HG03066 (cell line): ENCODE results near the gene ODAD4.

Experiments
- ATAC-seq: cut with Tn5 transposase; IDR thresholded peaks from one replicate; pipeline ENCODE4 v1.9.1; 2021; ENCODE audit warnings: low read depth; ENCODE audit not compliant: unreplicated experiment

The ODAD4 gene, protein sequence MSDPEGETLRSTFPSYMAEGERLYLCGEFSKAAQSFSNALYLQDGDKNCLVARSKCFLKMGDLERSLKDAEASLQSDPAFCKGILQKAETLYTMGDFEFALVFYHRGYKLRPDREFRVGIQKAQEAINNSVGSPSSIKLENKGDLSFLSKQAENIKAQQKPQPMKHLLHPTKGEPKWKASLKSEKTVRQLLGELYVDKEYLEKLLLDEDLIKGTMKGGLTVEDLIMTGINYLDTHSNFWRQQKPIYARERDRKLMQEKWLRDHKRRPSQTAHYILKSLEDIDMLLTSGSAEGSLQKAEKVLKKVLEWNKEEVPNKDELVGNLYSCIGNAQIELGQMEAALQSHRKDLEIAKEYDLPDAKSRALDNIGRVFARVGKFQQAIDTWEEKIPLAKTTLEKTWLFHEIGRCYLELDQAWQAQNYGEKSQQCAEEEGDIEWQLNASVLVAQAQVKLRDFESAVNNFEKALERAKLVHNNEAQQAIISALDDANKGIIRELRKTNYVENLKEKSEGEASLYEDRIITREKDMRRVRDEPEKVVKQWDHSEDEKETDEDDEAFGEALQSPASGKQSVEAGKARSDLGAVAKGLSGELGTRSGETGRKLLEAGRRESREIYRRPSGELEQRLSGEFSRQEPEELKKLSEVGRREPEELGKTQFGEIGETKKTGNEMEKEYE

GRCh38 chr17:41930009-41930832, at the start of gene ODAD4:
TSS of gene ODAD4 (plus strand) at chr17:41930617. CDS start at chr17:41930724, 107 bp downstream.
- ATAC-seq, result peak; percentile 97

- no peak for ATAC-seq
These were observed 47.7 kb upstream of the ODAD4 start for GRCh38 chr17:41882756-41883155.

GRCh38 chr17:41885733-41886132, 44.7 kb upstream of the ODAD4 start:
- no peak for ATAC-seq

DNA sequence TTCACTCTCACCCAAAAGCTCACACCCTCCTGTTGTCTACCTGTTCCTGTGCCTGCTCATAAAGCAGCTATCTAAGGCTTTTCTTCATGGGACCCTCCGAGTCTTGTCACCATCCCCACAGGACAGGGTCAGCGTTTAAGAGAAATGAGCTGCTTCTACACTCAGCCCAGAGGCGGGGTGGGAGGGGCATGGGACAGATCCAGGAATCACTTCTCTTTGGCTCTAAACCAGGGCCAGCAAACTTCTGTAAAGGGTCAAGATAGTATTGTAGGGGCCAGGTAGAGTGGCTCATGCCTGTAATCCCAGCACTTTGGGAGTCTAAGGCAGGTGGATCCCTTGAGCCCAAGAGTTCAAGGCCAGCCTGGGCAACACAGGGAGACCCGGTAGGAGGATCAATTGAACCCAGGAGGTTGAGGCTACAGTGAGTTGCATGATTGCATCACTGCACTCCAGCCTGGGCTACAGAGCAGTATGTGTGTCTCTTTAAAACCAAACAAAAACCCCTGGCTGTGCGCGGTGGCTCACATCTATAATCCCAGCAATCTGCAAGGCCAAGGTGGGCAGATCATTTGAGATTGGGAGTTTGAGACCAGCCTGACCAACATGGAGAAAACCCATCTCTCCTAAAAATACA, 42.0 kb upstream of the ODAD4 start:
- no peak for ATAC-seq

GRCh38 chr17:41891135-41892020, 39.0 kb upstream of the ODAD4 start:
- ATAC-seq, result no peak

- ATAC-seq, result no peak
These were observed 38.4 kb upstream of the ODAD4 start for GRCh38 chr17:41892021-41892376.

DNA sequence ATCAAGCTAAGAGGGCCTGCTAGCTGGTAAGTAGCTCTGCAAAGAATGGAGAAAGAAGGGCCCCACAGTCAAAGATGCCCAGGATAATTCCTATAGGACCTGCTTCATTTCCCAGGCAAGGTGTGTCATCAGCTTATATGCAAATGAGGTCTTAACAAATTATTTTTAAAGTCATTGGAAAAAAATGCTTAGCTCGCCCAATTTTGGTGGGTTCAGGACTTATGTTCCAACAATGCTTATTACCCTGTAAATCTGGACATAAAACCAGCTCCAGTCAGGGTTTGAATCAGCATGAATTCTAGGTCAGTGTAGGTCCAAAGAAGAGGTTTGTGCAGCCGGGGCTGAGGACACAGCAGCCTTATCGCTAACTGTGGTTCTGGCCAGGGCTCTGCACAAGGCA, 37.0 kb upstream of the ODAD4 start:
- ATAC-seq, result no peak

DNA sequence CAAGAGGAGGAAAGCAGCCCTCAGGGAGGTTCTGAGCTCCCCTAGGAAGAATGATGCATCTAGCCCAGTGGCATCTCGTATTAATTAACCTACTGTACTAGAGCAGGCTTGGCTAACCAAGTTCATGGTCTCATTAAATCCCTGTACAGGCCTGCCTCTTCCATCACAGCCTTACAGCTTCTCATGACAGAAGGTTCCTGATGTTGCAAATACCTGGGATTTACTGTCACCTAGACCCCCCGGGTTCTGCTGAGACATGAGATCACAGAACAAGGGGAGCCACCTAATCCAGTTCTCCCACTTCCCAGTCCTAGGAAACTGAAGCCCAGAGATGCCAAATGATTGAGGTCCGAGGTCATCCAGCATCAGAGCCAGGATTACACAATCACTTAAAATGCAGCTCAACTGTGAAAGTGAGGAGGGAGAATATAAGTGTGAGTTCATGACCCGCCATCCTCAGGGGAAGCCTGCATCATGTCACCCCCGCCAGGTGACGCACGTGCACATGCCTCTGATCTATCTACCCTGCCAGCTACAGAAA, 35.6 kb upstream of the ODAD4 start:
- no peak for ATAC-seq

DNA sequence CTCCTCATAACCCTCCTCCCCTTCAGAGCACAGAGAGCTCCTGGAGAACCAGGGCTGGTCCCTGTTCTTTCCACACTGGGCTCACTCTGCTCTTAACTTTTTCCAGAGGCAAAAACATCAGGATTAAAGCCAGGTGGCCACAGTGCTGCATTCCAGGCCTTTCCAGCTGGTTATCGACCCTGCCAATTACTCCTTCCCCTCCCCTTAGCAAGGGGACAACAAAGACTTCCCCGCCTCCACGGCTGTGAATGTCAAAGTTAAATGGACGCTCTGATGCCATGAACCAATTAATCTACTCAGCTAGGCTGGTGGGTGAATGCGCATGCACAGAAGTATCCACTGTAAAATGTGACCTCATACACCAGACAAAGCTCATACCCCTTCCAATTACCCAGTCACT, 34.8 kb upstream of the ODAD4 start:
- ATAC-seq, result no peak

- ATAC-seq, result no peak
These were observed 33.7 kb upstream of the ODAD4 start for GRCh38 chr17:41896726-41897125.

GRCh38 chr17:41901646-41902045, 28.8 kb upstream of the ODAD4 start:
- no peak for ATAC-seq

DNA sequence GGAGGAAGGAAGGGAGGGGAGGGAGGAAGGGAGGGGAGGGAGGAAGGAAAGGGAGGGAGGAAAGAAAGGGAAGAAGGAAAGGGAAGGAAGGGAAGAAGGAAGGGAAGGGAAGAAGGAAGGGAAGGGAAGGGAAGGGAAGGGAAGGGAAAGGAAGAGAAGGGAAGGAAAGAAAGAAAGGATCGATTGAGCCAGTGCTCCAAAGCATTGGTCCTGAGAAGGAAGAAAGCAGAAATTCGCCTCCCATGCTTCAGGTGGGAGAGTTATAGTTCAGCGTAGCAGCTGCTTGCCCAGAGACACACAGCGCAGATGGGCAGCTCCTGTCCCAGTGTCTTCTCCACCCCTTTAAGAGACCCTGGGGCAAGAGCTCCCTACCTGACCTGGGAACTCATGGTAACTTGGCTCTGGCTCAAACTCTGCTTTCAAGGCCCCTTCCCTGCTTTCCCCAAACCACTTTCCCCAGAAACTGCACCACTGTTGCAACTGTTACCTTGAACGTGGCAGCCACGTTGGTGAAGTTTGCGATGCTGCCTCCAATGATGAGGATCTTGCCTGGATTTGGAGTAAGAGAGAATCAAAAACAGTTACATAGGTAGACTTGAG, 26.1 kb upstream of the ODAD4 start:
- no peak for ATAC-seq

DNA sequence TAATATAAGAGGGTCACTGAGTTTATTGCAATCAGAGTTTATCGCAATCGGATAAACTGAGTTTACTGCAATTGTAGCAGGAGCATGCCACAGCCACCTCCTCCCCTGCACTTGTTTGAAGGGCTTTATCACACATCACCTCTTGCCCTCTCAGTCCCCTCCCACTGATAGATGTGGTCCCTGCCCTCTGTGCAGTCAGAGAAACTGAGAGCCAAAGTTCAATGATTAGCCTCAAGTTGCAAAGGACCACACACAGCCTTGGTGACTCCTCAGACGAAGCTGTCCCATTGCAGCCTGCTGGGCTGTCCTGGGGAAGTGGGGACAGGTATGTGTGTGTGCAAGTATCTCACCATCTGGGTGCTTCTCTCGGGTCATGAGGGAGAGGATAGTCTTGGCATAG, 25.2 kb upstream of the ODAD4 start:
- no peak for ATAC-seq

GRCh38 chr17:41906465-41907184, 23.8 kb upstream of the ODAD4 start:
- no peak for ATAC-seq

- no peak for ATAC-seq
These were observed 23.2 kb upstream of the ODAD4 start for GRCh38 chr17:41907185-41907556.

DNA sequence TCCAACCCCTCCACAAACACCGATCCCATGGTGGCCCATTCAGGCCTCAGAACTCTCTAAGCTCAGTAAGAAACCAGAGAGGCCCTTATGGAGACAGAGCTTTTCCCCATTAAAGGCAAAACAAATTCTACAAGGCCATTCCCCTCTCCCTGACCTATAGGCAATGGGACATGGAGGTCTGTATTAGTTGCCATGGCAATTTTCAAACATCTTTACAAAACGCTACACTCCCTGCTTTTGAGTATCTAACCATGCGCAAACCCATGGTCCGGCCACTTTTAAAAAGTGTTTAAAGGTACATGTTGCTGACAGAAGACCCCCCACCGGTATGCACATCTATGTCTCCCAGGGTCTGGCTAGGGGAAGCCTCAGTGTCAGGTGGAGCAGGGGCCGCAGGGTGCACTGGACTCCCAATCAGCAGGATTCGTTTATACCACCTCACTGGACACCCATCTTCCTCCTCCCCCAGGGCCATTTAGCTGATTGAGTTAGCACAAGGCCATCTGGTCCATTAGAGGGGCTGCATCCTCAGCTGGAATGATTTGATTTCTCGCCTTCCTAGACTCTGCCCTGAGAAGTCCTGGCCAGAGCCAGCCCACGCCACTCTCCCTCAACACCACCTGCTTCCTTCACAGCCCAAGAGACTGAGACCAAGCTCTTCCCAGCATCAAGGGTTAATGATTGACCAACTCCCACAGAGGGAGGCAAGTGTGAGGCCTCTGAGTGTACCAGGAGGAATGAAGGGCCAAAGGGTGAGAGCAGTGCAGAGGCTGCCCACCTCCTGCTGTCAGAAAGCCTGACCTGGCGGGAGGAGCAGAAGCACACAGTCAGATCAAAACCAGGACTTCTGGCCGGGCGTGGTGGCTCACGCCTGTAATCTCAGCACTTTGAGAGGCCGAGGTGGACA, 22.5 kb upstream of the ODAD4 start:
- no peak for ATAC-seq

GRCh38 chr17:41909088-41909487, 21.3 kb upstream of the ODAD4 start:
- no peak for ATAC-seq
